PC-3 (cell line): ENCODE measurements around the gene CFAP161.

Experiments used
- EZH2phosphoT487 ChIP-seq: fragments of 300-600 bp; sonication (generic); IDR thresholded peaks from 2 replicates; pipeline ENCODE4 v1.6.1; 2018; ENCODE audit warnings: mild to moderate bottlenecking, antibody characterized with exemption, low read length, borderline replicate concordance
- TF ChIP-seq, protein P1 (sequence below): fragments of 300-600 bp; sonication (generic); conservative IDR thresholded peaks from 2 replicates; pipeline ENCODE4 v1.5.1; 2017; ENCODE audit warnings: antibody characterized with exemption, low read depth, mild to moderate bottlenecking, low read length

DNA sequence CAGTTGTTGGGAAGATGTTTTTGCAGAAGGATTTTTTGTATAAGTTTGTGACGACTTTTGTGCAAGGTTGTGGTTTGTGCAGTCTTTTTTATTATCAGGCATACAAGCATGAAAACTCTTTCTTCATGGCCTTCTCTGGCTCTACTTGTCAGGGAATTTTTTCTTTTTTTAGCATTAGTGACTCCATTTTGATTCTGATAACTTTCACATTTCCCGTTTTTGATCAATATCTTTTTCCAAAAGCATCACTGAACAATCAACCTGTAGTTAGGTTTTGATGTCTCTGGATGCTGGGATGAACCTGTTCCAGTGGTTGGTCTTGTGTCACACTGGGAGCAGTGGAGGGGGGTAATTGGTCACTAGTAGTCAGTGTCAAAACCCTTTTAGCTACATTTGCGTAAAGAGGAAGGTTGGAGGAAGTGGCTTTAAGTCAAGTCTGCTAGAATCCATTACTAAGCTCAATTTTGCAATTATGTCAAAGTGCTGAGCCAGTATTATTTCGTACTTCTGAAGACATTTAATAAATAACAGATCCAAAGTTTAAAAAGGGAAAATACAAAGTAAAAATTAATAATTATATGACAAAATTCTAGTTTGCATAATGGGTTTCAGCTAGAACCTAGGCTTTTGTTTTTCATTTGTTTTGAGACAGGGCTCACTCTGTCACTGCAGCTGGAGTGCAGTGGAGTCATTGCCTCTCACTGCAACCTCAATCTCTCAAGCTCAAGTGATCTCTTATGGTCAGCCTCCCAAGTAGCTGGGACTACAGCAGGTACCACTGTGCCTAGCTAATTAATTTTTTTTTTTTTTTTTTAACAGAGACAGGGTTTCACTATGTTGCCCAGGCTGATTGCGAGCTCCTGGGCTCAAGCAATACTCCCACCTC lies 18.8 kb upstream of the CFAP161 start:
- TF ChIP-seq, protein P1, sequence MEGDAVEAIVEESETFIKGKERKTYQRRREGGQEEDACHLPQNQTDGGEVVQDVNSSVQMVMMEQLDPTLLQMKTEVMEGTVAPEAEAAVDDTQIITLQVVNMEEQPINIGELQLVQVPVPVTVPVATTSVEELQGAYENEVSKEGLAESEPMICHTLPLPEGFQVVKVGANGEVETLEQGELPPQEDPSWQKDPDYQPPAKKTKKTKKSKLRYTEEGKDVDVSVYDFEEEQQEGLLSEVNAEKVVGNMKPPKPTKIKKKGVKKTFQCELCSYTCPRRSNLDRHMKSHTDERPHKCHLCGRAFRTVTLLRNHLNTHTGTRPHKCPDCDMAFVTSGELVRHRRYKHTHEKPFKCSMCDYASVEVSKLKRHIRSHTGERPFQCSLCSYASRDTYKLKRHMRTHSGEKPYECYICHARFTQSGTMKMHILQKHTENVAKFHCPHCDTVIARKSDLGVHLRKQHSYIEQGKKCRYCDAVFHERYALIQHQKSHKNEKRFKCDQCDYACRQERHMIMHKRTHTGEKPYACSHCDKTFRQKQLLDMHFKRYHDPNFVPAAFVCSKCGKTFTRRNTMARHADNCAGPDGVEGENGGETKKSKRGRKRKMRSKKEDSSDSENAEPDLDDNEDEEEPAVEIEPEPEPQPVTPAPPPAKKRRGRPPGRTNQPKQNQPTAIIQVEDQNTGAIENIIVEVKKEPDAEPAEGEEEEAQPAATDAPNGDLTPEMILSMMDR: no peak
- no peak for TF ChIP-seq EZH2phosphoT487
